A549 (cell line): ENCODE results near the gene BICC1.

Experiments used
- CBX2 ChIP-seq: fragments of 200-600 bp; sonication (generic); IDR thresholded peaks from 2 replicates; pipeline ENCODE4 v1.6.1; 2016; ENCODE audit warnings: low read depth, mild to moderate bottlenecking, borderline replicate concordance
- NFE2L2 ChIP-seq: fragments of 150-350 bp; conservative IDR thresholded peaks from 2 replicates; pipeline ENCODE4 v1.6.1; 2014; ENCODE audit warnings: low read length
- TF ChIP-seq, protein P1 (sequence below): fragments of >200 bp; sonication (Bioruptor Twin); formaldehyde crosslinking; IDR thresholded peaks from 3 replicates; pipeline ENCODE4 v1.5.1; 2016

GRCh38 chr10:58723966-58724365 is 211.3 kb downstream of the BICC1 start:
- TF ChIP-seq NFE2L2 = no peak
- TF ChIP-seq, protein P1, sequence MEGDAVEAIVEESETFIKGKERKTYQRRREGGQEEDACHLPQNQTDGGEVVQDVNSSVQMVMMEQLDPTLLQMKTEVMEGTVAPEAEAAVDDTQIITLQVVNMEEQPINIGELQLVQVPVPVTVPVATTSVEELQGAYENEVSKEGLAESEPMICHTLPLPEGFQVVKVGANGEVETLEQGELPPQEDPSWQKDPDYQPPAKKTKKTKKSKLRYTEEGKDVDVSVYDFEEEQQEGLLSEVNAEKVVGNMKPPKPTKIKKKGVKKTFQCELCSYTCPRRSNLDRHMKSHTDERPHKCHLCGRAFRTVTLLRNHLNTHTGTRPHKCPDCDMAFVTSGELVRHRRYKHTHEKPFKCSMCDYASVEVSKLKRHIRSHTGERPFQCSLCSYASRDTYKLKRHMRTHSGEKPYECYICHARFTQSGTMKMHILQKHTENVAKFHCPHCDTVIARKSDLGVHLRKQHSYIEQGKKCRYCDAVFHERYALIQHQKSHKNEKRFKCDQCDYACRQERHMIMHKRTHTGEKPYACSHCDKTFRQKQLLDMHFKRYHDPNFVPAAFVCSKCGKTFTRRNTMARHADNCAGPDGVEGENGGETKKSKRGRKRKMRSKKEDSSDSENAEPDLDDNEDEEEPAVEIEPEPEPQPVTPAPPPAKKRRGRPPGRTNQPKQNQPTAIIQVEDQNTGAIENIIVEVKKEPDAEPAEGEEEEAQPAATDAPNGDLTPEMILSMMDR = no peak
- no peak for TF ChIP-seq CBX2
